Breast epithelium (tissue), 3 donors: ENCODE data around the gene RNASE2.

Source experiments
- CTCF ChIP-seq, 3 donors: fragments of 450-650 bp; IDR thresholded peaks; one replicate each; pipeline ENCODE4 v1.5.1; 2016 to 2017; ENCODE audit warnings: antibody characterized with exemption in 3 of 3, mild to moderate bottlenecking in 3 of 3, moderate library complexity in 3 of 3
- POLR2AphosphoS5 ChIP-seq, 3 donors: sonication (generic); formaldehyde crosslinking; IDR thresholded peaks; one replicate each; pipeline ENCODE4 v1.6.1; 2017; ENCODE audit warnings: antibody characterized with exemption in 3 of 3

GRCh38 chr14:20976291-20976690 is 21.0 kb downstream of the RNASE2 start:
- TF ChIP-seq CTCF (IDR thresholded peaks at IDR 0.05), result no peak
- no peak for TF ChIP-seq POLR2AphosphoS5 (IDR thresholded peaks at IDR 0.05)
